ENCODE data around the gene GJE1.

The GJE1 gene

DNA sequence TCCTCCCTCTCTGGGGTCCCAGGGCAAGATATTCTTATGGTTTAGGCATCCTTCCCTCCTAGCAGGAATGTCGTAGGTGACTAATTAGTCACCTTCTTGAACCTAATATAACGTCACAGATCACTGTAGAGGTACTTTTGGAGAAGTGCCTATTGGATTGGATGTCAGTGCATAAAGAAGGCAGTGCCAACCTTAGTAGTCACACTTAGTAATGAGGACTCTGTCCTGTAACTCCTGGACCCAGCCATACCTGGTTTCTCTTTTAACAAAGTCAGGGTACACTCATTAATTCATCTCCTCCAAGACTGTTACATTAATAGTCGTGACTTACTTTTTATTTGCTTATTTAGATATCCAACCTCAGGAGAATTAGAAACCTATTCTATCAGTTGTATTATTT, 34.3 kb downstream of the GJE1 start:
- DNase-seq = no peak

DNA sequence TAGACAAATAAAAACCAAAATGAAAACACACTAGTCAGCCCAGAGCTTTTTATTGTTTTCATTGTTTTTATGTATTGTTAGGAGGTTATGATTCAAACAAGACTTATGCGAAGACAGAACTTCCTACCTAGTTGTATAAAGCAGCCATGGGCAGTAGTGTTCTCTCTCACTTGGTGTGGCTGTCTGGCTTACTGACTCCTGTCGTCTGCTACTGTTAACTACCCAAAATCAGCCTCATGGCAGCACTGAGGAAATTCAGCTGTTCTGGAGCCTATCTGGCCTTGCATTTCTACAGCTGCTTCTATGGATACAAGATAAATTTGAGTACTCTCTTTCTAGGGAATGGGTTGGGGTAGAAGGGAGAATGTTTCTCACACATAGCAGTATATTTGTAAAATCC, 34.8 kb downstream of the GJE1 start:
- no peak for DNase-seq

DNA sequence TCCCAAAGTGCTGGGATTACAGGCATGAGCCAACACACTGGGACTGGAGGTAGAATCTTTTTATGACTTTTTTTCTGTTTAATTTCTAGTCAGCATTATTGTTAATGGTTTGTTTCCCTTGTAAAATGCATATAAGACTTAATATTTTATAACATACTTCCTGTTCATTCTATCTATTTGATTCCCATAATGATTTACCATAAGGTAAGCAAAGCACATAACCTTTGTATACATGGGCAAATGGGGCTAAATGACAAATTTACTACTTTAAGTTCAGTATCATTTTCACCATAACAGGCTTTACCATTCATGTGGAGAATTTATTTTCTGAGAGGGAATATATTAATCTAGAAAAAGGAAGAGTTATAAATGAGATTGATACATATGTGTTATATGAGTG, 38.6 kb downstream of the GJE1 start:
- DNase-seq = no peak

DNA sequence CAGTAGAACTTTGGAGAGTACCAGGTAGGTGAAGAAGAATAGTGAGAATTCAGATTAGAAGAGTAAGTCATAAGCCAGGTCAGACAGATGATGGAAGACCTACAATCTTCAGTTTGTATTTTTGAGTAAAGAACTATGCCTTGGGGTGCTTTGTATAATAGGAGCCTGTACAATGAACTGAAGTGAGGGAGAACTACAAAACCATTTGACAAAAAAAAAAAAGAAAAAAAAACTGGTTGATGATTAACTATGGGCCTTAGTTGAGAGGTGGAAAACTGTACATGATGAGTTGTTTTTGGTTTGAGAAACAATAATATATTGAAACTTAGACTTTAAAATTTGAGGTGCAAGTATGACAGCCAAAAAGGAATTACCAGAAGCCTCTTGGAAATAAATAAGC, 40.0 kb downstream of the GJE1 start:
- no peak for DNase-seq

DNA sequence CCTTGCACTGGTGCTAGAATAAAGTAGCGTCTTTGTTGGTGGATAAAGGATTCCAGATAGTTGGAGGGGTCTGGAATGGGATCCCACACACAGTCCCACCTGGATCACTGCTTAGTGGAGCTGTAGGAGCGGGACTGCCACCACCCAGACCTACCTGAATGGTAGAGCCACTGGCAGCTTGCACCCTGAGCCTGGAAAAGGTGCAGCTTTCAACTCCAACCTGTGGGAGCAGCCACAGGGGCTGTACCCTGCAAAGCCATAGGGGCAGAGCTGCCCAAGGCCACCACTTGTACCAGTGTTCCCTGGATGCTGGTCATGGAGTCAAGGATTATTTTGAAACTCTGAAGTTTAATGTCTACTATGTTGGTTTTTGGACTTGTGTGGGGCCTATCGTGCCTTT, 41.3 kb downstream of the GJE1 start:
- DNase-seq = no peak

DNA sequence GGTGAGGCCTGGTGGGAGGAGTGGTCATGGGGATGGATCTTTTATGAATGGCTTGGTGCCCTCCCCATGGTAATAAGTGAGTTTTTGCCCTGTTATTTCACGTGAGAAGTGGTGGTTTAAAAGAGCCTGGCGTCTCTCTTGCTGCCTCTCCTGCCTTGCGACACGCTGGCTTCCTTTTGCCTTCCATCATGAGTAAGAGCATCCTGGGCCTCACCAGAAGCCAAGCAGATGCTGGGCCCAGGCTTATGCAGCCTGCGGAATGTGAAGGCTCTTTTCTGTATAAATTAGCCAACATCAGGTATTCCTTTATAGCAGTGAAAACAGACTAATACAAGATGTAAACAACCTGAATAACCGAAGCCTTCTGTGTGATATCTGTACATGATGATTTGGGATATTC, 42.0 kb downstream of the GJE1 start:
- no peak for DNase-seq

DNA sequence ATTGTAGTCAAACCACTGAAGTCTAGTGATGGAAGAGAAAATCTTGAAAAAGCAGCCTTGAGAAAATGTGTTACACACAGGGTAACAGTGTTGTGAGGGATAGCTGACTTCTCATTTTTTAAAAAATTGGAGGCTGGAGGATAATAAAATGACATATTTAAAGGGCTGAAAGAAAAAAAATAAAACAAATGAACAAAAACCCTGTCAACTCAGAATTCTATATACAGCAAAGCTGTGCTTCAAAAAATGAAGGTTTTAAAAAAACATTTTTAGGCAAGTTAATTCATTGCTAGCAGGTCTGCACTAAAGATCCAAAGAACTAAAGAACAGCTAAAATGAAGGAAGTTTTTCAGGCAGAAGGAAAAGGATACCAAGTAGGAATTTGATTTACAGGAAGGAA, 45.4 kb downstream of the GJE1 start:
- DNase-seq = no peak

DNA sequence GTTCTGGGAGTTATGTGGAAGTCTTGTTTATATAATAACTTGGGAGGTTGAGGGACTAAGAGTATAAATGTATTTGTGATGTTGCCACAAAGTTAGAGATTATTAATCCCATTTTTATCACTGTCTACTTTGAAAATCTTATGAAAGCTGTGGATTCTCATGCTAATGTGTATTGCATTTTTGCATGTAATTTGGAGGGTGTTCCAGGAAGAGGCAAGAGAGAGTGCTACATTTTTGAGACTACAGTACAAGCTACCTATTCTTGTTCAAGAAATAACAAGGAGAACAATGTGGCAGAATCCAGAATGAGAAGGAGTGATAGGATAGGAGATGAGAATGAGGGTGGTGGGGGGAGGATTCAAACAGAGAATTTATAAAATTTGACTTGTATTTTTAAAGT, 49.3 kb downstream of the GJE1 start:
- DNase-seq = no peak

DNA sequence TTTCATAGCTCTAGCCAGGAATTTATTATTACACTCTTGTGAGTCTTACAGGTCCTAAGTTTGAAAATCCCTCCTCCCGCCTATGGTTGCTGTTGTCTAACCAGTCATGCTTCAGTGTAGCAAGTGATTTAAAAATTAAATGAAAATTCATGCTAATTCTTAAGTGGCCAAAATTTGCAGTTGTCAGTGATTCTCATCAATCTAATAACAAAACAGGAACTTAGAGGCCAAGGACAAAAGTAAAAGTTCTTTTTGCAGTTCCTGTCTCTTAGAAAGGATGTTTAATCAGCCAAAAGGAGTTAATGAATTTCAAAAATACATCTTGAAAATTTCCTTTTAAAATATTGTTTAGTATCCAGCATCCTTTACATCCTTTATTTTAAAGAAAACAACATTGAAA, 50.6 kb downstream of the GJE1 start:
- DNase-seq = no peak

DNA sequence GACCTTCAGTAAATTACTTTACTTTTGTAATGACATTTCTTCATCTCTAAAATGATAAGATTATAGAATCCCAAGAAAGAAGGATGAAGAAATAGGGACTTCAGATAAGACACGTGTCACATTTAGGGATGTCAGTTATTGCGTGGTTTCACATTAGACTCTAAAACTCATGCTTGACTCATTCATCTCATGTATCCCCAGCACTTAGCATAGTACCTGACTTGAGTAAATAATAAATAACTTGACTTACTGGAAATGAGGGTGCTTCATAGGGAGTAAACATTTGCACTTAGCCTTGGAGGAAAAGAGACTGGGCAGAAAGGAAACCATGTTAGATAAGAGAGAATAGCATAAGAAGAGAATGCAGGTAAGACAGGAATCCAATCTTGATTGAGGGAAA, 51.6 kb downstream of the GJE1 start:
- DNase-seq = no peak
